ENCODE measurements around the gene BLMH. TPM values are rescaled to one million over a fixed set of nuclear protein-coding genes. Genes with fewer than 3 reads are reported as not detected.

BLMH gene
- total and polyA plus RNA-seq, 5 donors = 11.1 to 20.6 (median 16.8) TPM

DNA sequence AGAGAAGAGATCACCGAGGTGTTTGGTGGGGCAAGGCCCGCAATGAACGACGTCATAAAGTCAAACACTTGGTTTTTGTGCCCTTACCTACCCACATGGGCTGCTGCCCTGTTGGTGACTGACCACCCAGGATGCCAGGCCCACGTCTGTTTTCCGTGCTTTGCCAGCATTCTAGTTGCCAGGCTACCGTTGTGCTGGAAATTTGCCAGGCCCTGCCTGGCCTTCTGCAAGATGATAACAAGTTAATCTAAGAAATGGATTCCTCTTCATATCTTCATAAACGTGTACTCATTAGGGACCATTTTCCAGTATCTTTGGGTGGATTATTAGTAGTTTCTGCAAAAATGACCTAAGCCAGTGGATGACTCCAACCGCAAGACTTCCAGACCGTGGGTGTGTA lies 91.6 kb downstream of the BLMH start:
- WGBS = 73% methylated on average over 10 of the region's 10 CpGs
- Histone ChIP-seq H3K27me3 (ENCODE audit: control insufficient read depth, insufficient read depth) (no peaks in the 10 kb centered on the region), H3K4me1 (ENCODE audit: control insufficient read depth, insufficient read depth, low read length) (no peaks in the 10 kb centered on the region), H3K27ac (ENCODE audit: low read length) (no peak overlapping the region), H3K9me3 (ENCODE audit: control insufficient read depth, low read length) (no peaks in the 10 kb centered on the region), H3K4me3 (ENCODE audit: low read length) (no peak overlapping the region)
- intact Hi-C loops (cut with DNase I) = no loop called here
- no peak for ATAC-seq
- no peak for DNase-seq

DNA sequence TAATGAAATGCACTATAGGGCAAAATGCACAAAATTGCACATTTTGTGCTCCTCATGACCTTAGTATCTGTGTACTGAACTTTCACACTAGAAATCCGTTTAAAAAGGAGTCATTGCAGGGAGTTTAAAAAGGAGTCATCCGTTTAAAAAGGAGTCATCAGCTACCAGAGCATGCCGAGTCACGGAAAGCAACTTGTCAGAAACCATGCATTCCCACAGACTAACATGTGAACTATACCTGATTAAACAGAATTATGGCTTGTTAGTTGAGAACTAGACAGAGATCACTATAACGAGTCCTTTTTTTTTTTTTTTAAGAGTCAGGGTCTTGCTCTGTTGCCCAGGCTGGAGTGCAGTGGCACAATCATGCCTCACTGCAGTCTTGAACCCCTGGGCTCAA lies 92.1 kb downstream of the BLMH start:
- ATAC-seq (no peak), DNase-seq (no peak)
- no peaks in the 10 kb centered on the region for H3K9me3 ChIP-seq (ENCODE audit: control insufficient read depth, low read length)
- H3K4me1 ChIP-seq (ENCODE audit: control insufficient read depth, insufficient read depth, low read length) = no peaks in the 10 kb centered on the region
- 81% methylated on average over 5 of the region's 5 CpGs for WGBS
- H3K4me3 ChIP-seq (ENCODE audit: low read length) = no peak overlapping the region
- H3K27me3 ChIP-seq (ENCODE audit: control insufficient read depth, insufficient read depth) = no peaks in the 10 kb centered on the region
- H3K27ac ChIP-seq (ENCODE audit: low read length) = no peak overlapping the region
- intact Hi-C loops (cut with DNase I) = no loop called here

Other genes with a start within 250 kb of the BLMH start
- 10 to 100 TPM; 23.0 to 28.9 (median 25.0) TPM for gene NSRP1, start 175.1 kb downstream of the BLMH start, total RNA-seq
- gene NSRP1, start 175.1 kb downstream of the BLMH start, polyA plus RNA-seq = 29.9 TPM
- 1 to 10 TPM in 3 of 4 donors, under 1 TPM in 1; 0.19 to 3.3 (median 1.1) TPM for gene SLC6A4, start 56.2 kb downstream of the BLMH start, total RNA-seq
- gene SLC6A4, start 56.2 kb downstream of the BLMH start, polyA plus RNA-seq = 1.2 TPM
- gene TMIGD1, start 42.1 kb upstream of the BLMH start, total RNA-seq = not detected
- not detected for gene TMIGD1, start 42.1 kb upstream of the BLMH start, polyA plus RNA-seq
- gene CPD, start 87.0 kb upstream of the BLMH start, total RNA-seq = 10 to 100 TPM; 21.8 to 37.1 (median 32.4) TPM
- 6.5 TPM for gene CPD, start 87.0 kb upstream of the BLMH start, polyA plus RNA-seq
- 10 to 100 TPM; 33.5 to 38.9 (median 36.0) TPM for gene GOSR1, start 185.5 kb upstream of the BLMH start, total RNA-seq
- 12.9 TPM for gene GOSR1, start 185.5 kb upstream of the BLMH start, polyA plus RNA-seq

All from right cardiac atrium (tissue), 5 donors.